COLO829 (cell line): ENCODE results near the gene KRT33A.

Source experiments
- DNase-seq: peaks from one replicate; pipeline ENCODE4 v3.0.0; 2012; ENCODE audit warnings: low spot score

The KRT33A gene

GRCh38 chr17:41329279-41329948 is 21.2 kb downstream of the KRT33A start:
- peak; percentile 48 for DNase-seq

- DNase-seq: no peak
Observed at GRCh38 chr17:41328207-41328606, 22.4 kb downstream of the KRT33A start.

GRCh38 chr17:41327411-41328120 is 23.1 kb downstream of the KRT33A start:
- no peak for DNase-seq

GRCh38 chr17:41326173-41327145 is 24.2 kb downstream of the KRT33A start:
- DNase-seq: no peak

GRCh38 chr17:41325611-41326010 is 25.0 kb downstream of the KRT33A start:
- DNase-seq: no peak

- DNase-seq: no peak
Observed at GRCh38 chr17:41325126-41325525, 25.5 kb downstream of the KRT33A start.

- no peak for DNase-seq
Observed at GRCh38 chr17:41324180-41325075, 26.2 kb downstream of the KRT33A start.

- DNase-seq: no peak
Observed at GRCh38 chr17:41322903-41323895, 27.4 kb downstream of the KRT33A start.

GRCh38 chr17:41322094-41322902 is 28.3 kb downstream of the KRT33A start:
- DNase-seq: peak; percentile 34

GRCh38 chr17:41318231-41318630 is 32.4 kb downstream of the KRT33A start:
- DNase-seq: no peak

GRCh38 chr17:41315814-41316445 is 34.7 kb downstream of the KRT33A start:
- no peak for DNase-seq

- no peak for DNase-seq
Observed at GRCh38 chr17:41315204-41315794, 35.3 kb downstream of the KRT33A start, which contains the start of gene KRTAP17-1. KRTAP17-1 (minus strand) TSS chr17:41315710; CDS start chr17:41315650, 60 bp downstream.

GRCh38 chr17:41311111-41311510 is 39.5 kb downstream of the KRT33A start:
- no peak for DNase-seq

- no peak for DNase-seq
Observed at GRCh38 chr17:41308918-41309359, 41.7 kb downstream of the KRT33A start, which contains the start of gene KRTAP16-1. KRTAP16-1 (minus strand) TSS chr17:41309309; CDS start chr17:41309253, 56 bp downstream.

- DNase-seq: no peak
Observed at GRCh38 chr17:41308251-41308917, 42.2 kb downstream of the KRT33A start.

- no peak for DNase-seq
Observed at GRCh38 chr17:41307647-41308046, 43.0 kb downstream of the KRT33A start.

- DNase-seq: no peak
Observed at GRCh38 chr17:41304091-41304490, 46.5 kb downstream of the KRT33A start.

GRCh38 chr17:41302981-41303380 is 47.6 kb downstream of the KRT33A start:
- DNase-seq: no peak
